SH-SY5Y (cell line): ENCODE data around the gene C16orf87.

Experiments
- GATA2 ChIP-seq: IDR thresholded peaks from 2 replicates; pipeline ENCODE4 v1.6.1; 2011; ENCODE audit warnings: mild to moderate bottlenecking, low read depth, low read length
- GATA3 ChIP-seq: IDR thresholded peaks from 2 replicates; pipeline ENCODE4 v1.6.1; 2011; ENCODE audit warnings: low read depth, mild to moderate bottlenecking, low read length, moderate library complexity

The C16orf87 gene

DNA sequence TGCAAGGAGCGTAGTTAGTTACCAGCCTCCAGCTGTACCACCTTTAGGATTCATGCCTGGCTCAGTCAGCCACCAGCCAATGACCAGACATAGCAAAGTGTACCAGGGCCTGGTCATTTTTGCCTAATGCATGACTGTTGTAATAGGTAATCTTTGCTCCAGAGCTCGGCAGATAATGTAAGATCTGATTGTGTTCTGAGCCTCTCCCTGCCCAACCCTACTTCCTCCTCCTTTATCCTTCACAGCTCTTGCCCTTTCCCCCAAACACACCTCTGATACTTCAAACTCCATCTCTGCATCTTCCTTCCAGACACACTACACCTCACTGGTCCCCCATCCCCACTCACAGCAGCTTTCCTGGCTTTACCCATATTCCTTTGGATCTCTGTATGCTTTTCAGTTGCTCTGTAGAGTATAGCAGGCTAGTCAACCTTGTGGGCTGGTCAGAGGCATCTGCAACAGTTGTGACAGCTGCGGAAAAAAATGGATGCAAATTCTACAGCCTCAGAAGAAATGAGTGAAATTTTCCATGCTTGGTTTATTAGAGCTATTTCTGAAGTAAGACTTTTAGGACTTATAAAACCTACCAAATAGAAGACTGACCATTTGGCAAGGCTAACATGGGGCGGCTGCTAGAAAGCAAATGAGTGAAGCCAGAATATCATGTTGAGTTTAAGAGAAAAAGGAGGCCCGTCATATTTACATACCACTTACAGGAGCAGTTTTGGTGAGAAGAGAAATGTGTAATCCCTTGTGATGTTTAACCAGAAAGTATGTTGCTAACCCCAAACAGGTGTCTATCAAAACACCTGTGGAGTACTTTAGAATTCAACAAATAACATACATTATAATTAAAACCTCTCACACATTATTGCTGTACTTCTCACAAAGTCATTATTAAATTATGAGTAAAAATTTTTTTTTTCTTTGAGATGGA, 19.9 kb upstream of the C16orf87 start:
- TF ChIP-seq GATA3 (no peak), GATA2 (no peak)

DNA sequence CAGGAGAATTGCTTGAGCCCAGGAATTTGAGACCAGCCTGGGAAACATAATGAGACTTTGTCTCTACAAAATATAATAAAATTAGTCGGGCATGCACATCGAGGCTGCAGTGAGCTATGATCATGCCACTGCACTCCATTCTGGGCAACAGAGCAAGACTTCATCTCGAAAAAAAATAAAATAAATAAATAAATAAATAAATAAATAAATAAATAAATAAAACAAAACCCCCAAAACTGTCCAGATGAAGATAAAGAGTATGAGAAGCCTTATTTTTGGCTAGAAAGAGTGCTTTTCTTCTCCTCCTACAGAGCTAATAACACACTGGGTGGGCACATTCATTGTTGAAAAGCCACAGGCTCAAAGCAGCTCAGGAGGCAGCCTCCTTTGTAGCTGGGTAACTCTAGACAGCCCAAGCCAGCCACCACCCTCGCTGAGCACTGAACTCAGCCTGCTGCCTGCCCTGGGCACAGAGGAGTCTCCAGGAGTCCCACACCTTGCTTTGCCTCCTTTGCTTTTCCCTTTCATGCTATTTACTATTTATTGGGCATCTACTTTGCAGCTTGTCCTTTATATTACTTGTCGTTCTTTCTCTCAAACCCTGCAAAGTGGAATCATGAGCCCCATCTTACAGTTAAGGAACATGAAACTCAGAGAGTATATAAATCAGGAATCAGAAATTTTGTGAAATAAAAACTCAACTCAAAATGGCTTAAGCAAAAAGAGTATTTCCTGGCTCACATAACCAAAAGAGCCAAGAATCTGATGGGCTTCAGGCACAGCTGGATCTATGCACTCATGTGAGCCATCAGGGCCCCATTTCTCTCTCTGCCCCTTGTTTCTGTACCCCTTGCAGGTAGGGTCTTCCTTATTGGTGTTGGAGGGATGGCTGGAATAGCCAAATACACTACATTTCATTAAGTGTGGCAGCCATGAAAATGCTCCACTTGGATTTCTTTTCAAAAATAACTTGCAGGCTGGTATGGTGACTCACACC, 18.1 kb upstream of the C16orf87 start:
- TF ChIP-seq GATA2 (no peak), GATA3 (no peak)

DNA sequence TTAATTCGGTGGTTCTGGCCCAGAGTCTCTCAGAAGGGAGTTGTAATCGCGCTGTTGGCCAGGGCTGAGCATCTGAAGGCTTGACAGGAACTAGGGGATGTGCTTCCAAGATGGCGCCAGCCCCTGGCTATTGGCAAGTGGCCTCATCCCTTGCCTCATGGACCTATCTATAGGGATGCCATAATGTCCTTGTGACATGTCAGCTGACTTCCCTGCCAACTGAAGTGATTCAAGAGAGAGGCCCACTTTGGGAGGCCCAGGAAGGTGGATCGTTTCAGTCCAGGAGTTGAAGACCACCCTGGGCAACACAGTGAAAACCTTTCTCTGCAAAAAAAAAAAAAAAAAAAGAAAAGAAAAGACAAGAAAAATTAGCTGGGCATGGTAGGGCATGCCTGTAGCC, 15.0 kb upstream of the C16orf87 start:
- TF ChIP-seq GATA2 = no peak
- TF ChIP-seq GATA3 = no peak

- no peak for TF ChIP-seq GATA2
- no peak for TF ChIP-seq GATA3
These were observed 13.8 kb upstream of the C16orf87 start for GRCh38 chr16:46844771-46845170.

- TF ChIP-seq GATA3 (no peak), GATA2 (no peak)
These were observed 13.1 kb upstream of the C16orf87 start for GRCh38 chr16:46843898-46844642.

DNA sequence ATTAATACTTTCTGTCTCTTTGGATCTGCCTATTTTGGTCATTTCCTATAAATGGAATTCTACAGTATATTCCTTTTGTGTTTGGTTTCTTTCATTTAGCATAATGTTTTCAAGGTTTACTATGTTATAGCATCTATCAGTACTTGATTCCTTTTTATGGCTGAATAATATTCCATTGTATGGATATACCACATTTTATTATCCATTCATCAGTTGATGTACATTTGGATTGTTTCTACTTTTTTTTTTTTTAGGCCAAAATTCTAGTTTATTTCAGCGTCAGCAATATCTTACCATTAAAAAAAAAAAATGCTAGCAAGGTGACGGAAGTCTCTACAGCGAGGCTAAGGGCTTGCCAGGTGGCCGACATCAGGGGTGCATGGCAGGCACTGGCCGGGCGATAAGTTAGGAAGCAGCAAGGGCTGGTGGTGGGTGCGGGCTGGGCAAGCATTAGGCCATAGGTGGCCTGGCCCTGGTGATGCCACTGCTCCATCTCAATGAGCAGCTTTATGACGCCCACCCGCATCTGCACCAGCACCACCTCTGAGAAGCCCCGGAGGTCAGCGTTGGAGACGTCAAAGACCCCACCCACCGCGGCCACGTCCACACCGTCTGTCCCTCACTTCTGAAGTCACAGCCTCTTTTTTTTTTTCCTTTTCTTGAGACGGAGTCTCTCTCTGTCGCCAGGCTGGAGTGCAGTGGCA, 11.4 kb upstream of the C16orf87 start:
- TF ChIP-seq GATA2 (no peak), GATA3 (no peak)

DNA sequence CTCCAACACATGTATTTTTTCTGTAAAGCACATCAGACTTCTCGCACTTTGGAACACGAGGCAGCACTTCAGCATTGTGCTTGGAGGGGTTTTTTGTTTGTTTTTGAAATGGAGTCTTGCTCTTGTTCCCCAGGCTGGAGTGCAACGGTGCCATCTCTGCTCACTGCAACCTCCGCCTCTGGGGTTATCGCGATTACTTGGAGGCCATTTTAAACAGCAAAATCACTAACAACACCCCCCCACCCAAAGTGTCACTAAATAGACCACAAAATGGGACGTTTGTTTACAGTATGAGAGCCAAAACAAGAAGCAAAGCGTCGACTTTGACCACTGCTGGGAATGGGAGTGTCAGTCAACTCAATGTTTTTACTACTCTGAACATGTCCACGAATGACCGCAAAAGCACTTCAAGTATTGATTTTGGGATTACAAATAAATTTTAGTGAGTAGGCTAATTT, 9.0 kb upstream of the C16orf87 start:
- TF ChIP-seq GATA3 (no peak), GATA2 (no peak)

GRCh38 chr16:46836534-46837530, 5.9 kb upstream of the C16orf87 start:
- TF ChIP-seq GATA3 = no peak
- TF ChIP-seq GATA2 = no peak

GRCh38 chr16:46833460-46833800, 2.5 kb upstream of the C16orf87 start:
- TF ChIP-seq GATA3 (no peak), GATA2 (no peak)

DNA sequence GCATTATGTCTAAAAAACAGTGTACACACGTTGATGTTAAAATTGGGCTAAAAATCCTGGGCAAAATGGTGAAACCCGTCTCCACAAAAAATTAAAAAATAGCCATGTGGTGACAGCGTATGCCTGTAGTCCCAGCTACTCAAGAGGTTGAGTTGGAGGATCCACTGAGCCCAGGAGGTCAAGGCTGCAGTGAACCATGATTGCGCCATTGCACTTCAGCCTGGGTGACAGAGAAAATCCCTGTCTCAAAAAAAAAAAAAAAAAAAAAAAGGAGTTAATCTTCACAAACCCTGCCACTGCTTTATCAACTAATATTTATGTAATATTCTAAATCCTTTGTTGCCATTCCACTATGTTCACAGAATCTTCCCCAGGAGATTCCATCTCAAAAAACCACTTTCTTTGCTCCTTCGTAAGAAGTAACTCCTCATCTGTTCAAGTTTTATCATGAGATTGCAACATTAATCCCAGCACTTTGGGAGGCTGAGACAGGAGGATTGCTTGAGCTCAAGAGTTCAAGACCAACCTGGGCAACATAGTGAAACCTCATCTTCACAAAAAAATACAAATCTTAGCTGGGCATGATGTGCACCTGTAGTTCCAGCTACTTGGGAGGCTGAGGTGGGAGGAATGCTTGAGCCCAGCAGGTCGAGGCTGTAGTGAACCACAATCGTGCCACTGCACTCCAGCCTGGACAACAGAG, 1.9 kb upstream of the C16orf87 start:
- TF ChIP-seq GATA3 (no peak), GATA2 (no peak)

DNA sequence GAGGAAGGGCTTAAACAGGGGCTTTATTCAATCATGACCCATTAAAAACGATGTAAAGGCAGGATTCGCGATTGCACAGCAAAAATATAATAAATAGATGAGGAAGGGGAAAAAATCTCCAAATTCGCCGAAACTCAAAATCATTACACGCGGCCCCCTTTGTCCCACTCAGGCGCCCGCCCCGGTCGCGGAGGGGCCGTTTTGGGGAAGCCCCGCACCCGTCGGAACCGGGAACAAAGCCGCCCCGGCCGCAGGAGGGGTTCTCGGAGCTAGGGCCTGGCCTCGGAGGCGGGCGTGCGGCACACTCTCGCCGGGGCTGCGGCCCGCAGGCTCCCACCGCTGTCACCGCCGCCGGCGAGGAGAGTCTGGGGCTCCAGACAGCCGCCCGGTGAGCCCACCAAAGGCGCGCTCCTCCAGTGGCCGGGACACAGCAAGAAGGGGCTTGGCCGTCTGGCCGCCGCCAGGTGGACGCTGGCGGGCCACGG, 521 bp downstream of the C16orf87 start:
- TF ChIP-seq GATA2 = no peak
- TF ChIP-seq GATA3 = no peak

GRCh38 chr16:46828943-46829342, 2.0 kb downstream of the C16orf87 start:
- TF ChIP-seq GATA2 = no peak
